Activated CD4-positive, alpha-beta T cell treated with anti-CD3 and anti-CD28 coated beads, Interleukin-2, amount 10 ng/mL, durations not matched to agents 24 days and 14 days (primary cell): Measurements from ENCODE around the gene TPRG1L. TPM values are rescaled to one million over a fixed set of nuclear protein-coding genes. Genes with fewer than 3 reads are reported as not detected.

Experiments used
- DNase-seq: peaks from one replicate; pipeline ENCODE4 v3.0.0; 2022
- H3K27ac Mint-ChIP-seq: one replicate; pipeline ENCODE4 v1.8.0; 2022; ENCODE audit warnings: mild to moderate bottlenecking, mixed read lengths
- H3K27me3 Mint-ChIP-seq: one replicate; pipeline ENCODE4 v1.8.0; 2022; ENCODE audit warnings: mixed read lengths
- H3K36me3 Mint-ChIP-seq: one replicate; pipeline ENCODE4 v1.8.0; 2022; ENCODE audit warnings: low read depth, mild to moderate bottlenecking, mixed read lengths
- H3K4me1 Mint-ChIP-seq: one replicate; pipeline ENCODE4 v1.8.0; 2021; ENCODE audit warnings: mixed read lengths
- H3K4me3 Mint-ChIP-seq: one replicate; pipeline ENCODE4 v1.8.0; 2022; ENCODE audit warnings: mild to moderate bottlenecking, moderate library complexity, mixed read lengths
- H3K9me3 Mint-ChIP-seq: one replicate; pipeline ENCODE4 v1.8.0; 2021; ENCODE audit warnings: mixed read lengths
- intact Hi-C: fragments of 100-400 bp; cut with micrococcal nuclease; formaldehyde crosslinking; loops from one replicate; pipeline ENCODE4 v1.15.1; 2023
- total RNA-seq: library from RNA; stranded (reverse); gene quantifications from 2 replicates; pipeline ENCODE4 v1.2.3, GENCODE V29; 2022

The TPRG1L gene
- total RNA-seq, 1 donor from 2014 or later, result 9.7 TPM

DNA sequence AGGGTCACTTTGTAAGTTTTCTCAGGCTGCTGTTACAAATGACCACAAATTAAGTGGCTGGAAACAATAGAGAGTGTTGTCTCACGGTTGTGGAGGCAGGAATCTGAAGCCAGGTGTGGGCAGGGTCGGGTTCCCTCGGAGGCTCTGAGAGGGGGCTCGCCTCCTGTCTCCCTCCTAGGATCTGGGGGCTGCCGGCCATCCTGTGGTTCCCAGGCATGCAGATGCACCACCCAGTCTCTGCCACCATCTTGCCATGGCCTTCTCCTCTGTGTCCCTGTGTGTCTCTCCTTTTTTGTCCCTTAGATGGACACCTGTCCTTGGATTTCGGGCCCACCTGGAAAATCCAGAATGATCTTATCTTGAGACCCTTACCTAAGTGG lies 32.3 kb downstream of the TPRG1L start:
- intact Hi-C loops, result loop anchor here (10.0 kb wide), 1 partner anchor 68 kb away; no protein-coding TSS in a partner anchor
- Mint-ChIP-seq H3K4me3 (no peak overlapping the region), H3K36me3 (no peaks in the 10 kb centered on the region), H3K27ac (no peak overlapping the region), H3K9me3 (no peaks in the 10 kb centered on the region), H3K4me1 (no peaks in the 10 kb centered on the region), H3K27me3 (peaks cover 41% of the 10 kb centered on the region)
- DNase-seq, result no peak

DNA sequence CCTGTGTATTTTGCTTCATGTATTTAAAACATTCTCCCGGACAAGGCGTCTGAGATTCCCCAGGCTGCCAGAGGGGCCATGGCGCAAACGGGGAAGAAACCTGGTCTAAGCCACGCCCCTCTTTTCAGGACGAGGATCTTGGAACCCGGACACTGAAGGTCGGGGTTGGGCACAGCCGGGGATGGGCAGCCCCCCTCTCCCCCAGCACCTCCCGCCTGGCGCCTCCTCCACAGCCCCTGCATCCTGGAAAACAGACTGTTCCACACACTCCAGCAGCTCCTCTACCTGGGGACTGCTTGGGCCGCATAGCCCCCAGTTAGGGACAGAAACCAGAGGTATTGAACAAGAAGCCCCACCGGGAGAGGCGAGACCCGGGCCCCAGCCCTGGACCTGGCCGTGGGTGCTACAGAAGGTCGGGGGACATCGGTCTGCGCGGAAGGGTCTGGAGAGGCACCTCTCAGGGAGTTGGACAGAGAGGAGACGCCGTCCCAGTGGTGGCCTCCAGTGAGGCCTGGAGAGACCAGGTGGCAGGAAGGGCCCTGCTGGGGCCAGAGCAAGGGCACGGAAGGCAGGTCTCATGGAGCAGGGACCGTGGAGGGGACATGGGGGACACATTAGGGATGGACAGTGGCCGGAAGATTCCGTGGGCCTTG lies 32.9 kb downstream of the TPRG1L start:
- no peak for DNase-seq
- no peaks in the 10 kb centered on the region for H3K36me3 Mint-ChIP-seq
- no peaks in the 10 kb centered on the region for H3K9me3 Mint-ChIP-seq
- no peak overlapping the region for H3K27ac Mint-ChIP-seq
- intact Hi-C loops, result loop anchor here (10.0 kb wide), 1 partner anchor 67 kb away; no protein-coding TSS in a partner anchor
- H3K4me3 Mint-ChIP-seq, result no peak overlapping the region
- no peaks in the 10 kb centered on the region for H3K4me1 Mint-ChIP-seq
- H3K27me3 Mint-ChIP-seq, result peaks cover 41% of the 10 kb centered on the region

DNA sequence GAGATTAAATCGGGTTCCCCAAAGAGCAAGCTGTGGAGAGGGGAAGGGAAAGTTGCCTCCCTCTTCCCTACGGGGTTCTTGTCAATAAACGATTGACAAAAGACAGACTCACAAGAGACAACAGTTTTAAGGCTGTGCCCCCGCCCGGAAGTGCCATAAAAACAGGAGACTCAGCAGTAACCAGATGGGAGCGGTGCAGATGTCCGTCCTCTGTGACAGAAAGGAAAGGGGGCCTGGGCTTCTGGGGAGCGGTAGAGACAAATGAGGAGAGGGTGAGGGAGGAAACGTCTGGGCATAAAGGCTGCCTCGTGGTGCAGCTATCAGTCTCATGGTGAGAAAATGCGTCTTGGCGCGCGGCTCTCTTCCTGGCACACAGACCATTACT lies 33.4 kb downstream of the TPRG1L start:
- no peak overlapping the region for H3K4me3 Mint-ChIP-seq

DNA sequence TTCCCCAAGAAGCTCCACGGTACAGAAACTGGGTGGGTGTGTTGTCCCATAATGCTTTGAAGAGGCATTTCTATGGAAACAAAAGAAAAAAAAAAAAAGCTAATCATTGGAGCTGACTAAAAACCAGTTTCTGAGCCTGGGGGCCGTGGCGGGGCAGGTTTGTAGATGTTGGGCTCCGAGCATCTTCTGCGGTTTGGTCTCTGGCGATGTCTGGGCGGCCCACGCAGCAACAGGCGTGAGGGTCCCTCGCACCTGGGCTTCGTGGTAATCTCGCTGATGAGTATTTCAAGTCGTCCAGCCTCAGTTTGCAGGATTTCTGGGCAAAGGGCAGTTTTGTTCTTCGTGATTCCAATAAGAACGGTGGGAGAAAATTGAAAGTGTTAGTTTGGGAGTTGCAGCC lies 34.3 kb downstream of the TPRG1L start:
- no peak for DNase-seq
- Mint-ChIP-seq H3K4me1 (no peaks in the 10 kb centered on the region), H3K27ac (no peak overlapping the region), H3K9me3 (no peaks in the 10 kb centered on the region), H3K27me3 (peaks cover 30% of the 10 kb centered on the region), H3K36me3 (no peaks in the 10 kb centered on the region), H3K4me3 (no peak overlapping the region)
- intact Hi-C loops, result loop anchor here (10.0 kb wide), 1 partner anchor 66 kb away; no protein-coding TSS in a partner anchor

More for the DNA sequence above, 33.4 kb downstream of the TPRG1L start:
- Mint-ChIP-seq H3K36me3 (no peaks in the 10 kb centered on the region), H3K27ac (no peak overlapping the region), H3K4me1 (no peaks in the 10 kb centered on the region), H3K9me3 (no peaks in the 10 kb centered on the region), H3K27me3 (peaks cover 39% of the 10 kb centered on the region)
- no peak for DNase-seq
- intact Hi-C loops, result loop anchor here (10.0 kb wide), 1 partner anchor 67 kb away; no protein-coding TSS in a partner anchor

DNA sequence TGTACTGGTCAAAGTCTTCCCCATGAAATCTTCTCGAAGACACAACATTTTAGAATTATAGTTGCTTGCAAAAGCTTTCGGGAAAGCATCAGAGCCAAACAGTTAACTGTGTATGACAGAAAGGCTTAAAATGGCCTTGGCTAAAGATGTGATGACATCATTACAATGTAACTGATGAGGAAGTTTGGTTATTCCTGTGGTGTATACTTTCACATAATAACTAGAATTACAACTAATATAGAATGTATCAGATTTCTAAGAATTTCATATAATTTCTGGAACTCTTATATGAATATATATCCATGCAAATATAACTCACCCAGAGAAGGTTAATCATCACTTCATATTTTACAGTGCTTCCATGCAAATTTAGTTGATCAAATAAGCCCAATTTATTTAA lies 35.9 kb downstream of the TPRG1L start:
- DNase-seq, result no peak
- Mint-ChIP-seq H3K27ac (no peak overlapping the region), H3K27me3 (peaks cover 14% of the 10 kb centered on the region), H3K4me3 (no peak overlapping the region), H3K4me1 (no peaks in the 10 kb centered on the region), H3K36me3 (no peaks in the 10 kb centered on the region), H3K9me3 (no peaks in the 10 kb centered on the region)
- intact Hi-C loops, result no loop called here

DNA sequence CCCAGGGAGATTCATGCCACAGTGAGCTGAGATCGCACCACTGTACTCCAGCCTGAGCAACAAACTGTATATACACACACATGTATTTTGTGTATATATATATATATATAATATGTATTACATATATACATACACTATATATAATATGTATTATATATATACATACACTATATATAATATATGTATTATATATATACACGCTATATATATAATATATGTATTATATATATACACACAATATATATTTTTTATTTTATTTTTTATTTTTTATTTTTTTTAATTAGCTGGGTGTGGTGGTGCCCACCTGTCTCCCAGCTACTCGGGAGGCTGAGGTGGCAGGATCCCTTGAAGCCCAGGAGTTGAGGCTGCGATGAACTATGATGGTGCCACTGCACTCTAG lies 36.8 kb downstream of the TPRG1L start:
- Mint-ChIP-seq H3K27me3 (peaks cover 7% of the 10 kb centered on the region), H3K9me3 (no peaks in the 10 kb centered on the region)
- intact Hi-C loops, result no loop called here

DNA sequence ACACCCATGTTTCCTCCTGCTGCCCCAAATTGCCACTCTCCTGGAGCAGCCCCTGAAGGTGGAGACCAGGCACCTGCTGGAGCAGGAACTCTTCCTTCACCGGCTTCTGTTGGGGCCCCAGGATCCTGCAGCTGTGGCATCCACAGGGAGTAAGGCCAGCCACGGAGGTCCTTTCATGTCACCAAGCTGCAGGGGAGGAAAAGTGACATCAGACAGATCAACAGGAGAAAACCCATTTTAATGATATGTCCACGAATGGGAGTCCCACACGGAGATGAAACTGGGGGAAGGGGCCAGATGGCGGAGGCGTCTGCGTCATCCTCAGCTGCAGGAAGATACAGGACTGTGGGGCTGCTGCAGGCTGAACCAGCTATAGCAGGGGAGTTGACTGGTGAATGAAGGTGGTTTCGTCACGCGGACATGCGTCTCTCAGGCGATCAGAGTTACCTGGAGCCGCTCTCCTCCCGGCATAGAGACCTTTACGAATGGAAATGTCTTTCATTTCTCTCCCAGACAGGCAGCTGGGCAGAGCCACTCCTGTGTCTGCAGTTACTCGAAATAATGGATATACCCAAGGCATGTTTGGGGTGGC lies 37.4 kb downstream of the TPRG1L start:
- H3K36me3 Mint-ChIP-seq, result no peaks in the 10 kb centered on the region
- H3K27ac Mint-ChIP-seq, result no peak overlapping the region
- H3K9me3 Mint-ChIP-seq, result no peaks in the 10 kb centered on the region
- no peaks in the 10 kb centered on the region for H3K4me1 Mint-ChIP-seq
- intact Hi-C loops, result no loop called here
- no peak overlapping the region for H3K4me3 Mint-ChIP-seq
- H3K27me3 Mint-ChIP-seq, result peaks cover 7% of the 10 kb centered on the region
- no peak for DNase-seq

More for the DNA sequence above, 36.8 kb downstream of the TPRG1L start:
- no peak overlapping the region for H3K4me3 Mint-ChIP-seq
- H3K4me1 Mint-ChIP-seq, result no peaks in the 10 kb centered on the region
- no peak for DNase-seq
- H3K27ac Mint-ChIP-seq, result no peak overlapping the region
- no peaks in the 10 kb centered on the region for H3K36me3 Mint-ChIP-seq

DNA sequence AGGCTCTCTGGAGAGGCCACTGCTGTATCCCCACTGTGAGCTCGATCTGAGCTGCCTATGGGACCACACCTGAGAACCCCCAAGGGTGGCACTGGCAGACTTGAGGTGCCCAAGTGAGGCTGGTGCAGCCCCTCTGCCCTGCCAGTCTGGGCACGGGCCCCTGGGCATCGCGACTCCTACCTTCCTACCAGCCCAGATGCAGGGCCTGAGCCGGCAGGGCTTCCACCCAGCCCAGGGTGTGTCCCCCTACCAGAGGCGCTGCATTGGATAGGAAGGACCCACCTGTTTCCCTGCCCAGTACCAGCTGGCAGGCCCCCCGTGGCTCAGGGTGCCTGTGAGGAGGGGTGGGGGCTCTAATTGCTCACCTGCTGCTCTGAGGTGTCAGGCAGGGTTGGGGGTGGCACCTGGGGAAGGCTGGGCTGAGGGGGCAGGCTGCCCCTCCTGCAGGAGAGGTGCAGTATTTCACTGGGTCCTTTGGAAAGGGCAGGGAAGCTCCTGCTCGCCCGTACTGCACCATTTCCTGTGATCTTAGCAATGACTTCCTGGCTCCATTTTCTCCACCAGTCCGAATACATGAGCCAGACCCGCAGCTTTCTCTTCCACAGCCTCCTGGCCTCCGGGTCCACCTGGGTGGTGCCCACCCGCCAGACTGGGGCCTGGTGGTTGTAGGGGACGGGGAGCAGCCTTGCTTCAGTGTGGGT lies 39.3 kb downstream of the TPRG1L start:
- intact Hi-C loops, result no loop called here
- Mint-ChIP-seq H3K36me3 (no peaks in the 10 kb centered on the region), H3K9me3 (no peaks in the 10 kb centered on the region), H3K27ac (no peak overlapping the region), H3K4me3 (no peak overlapping the region), H3K27me3 (peaks cover 7% of the 10 kb centered on the region), H3K4me1 (no peaks in the 10 kb centered on the region)
- no peak for DNase-seq

DNA sequence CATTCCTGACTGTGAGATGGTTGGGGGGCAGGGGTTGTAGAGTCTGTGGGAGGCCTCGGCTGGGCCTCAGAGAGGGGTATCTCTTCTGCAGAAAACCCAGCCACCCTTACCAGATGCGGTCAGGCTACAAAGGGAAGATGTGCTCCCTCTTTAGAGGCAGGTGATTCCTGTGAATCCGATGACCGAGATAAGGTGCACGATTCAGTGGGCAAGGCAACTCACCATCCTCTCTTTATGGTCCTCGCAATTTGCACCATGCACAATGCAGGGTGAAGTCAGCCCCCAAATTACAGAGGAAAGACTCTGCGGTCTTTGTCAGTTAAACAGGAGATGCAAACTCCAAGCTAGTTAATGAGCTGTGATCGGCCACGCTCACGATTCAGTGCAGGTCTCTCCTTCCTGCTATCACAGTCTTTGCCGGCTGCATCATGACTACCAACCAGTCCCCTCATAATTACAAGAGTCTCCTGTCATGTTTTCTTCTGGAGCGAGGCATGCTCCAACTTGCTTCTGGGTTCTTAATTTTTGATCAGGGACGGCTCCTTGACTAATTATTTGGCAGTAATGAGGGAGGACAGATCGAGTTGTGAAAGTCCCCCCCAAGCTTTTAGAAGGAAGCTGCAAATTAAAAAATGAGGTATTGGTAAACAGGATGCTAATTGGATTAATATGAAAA lies 40.0 kb downstream of the TPRG1L start:
- no peak overlapping the region for H3K27ac Mint-ChIP-seq
- no peaks in the 10 kb centered on the region for H3K36me3 Mint-ChIP-seq
- H3K27me3 Mint-ChIP-seq, result peaks cover 5% of the 10 kb centered on the region
- DNase-seq, result no peak
- H3K4me1 Mint-ChIP-seq, result no peaks in the 10 kb centered on the region
- no peaks in the 10 kb centered on the region for H3K9me3 Mint-ChIP-seq
- intact Hi-C loops, result no loop called here
- no peak overlapping the region for H3K4me3 Mint-ChIP-seq

DNA sequence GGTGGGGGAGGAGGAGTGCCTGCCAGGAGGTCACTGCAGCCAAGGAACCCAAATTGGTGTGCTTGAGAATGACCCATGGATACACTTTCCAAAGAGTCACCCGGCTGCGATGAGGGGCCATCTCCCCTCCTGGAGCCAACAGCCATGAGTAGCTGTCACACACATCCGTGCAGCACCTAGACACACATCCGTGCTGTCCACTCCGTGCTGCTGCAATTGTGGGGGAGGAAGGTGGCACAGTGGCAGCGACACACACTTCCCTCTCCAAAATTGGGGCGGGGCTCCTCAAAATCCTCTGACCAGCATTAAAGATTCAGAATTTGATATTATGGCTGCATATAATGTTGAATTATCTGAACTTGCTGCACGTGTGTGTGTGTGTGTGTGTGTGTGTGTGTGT lies 43.3 kb downstream of the TPRG1L start:
- intact Hi-C loops, result no loop called here
- Mint-ChIP-seq H3K36me3 (no peaks in the 10 kb centered on the region), H3K4me1 (no peaks in the 10 kb centered on the region), H3K9me3 (no peaks in the 10 kb centered on the region), H3K27ac (no peak overlapping the region), H3K4me3 (no peak overlapping the region), H3K27me3 (no peaks in the 10 kb centered on the region)
- DNase-seq, result no peak

DNA sequence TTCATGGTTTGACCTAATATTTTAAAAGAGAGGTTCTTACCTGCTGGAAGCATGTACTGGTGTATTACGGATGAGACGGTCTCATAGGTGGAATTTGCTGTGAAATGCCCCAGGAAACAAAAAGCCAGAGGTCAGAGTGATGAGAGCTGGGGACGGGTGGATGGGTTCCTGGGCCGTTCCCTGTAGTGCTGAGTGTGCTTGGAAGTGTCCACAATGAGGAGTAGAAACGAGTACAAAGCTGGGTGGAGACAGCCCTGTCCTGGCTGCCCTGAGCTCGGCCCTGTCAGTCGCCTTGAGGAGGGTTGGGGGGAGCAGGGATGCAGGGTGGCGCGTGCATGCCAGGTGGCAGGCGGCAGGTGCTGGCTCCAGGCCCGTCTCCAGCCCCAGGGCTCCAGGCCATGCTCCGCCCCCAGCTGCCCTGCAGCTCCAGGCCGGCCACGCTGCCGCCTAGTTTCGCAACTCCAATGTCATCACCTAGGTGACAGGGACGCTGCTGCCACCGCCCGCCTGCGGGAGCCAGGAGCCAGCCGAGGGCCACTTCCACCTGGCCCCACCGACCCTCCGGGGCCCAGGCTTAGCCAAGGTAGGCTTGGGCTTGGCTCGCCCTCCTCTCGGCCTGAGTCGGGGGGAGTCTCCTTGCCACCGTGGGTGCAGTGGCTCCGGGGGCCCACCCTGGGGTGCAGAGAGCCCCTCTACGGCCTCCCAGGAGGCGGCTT lies 43.9 kb downstream of the TPRG1L start:
- H3K36me3 Mint-ChIP-seq, result no peaks in the 10 kb centered on the region
- H3K27me3 Mint-ChIP-seq, result no peaks in the 10 kb centered on the region
- no peaks in the 10 kb centered on the region for H3K9me3 Mint-ChIP-seq
- H3K27ac Mint-ChIP-seq, result no peak overlapping the region
- no peaks in the 10 kb centered on the region for H3K4me1 Mint-ChIP-seq
- intact Hi-C loops, result no loop called here
- DNase-seq, result no peak
- no peak overlapping the region for H3K4me3 Mint-ChIP-seq

DNA sequence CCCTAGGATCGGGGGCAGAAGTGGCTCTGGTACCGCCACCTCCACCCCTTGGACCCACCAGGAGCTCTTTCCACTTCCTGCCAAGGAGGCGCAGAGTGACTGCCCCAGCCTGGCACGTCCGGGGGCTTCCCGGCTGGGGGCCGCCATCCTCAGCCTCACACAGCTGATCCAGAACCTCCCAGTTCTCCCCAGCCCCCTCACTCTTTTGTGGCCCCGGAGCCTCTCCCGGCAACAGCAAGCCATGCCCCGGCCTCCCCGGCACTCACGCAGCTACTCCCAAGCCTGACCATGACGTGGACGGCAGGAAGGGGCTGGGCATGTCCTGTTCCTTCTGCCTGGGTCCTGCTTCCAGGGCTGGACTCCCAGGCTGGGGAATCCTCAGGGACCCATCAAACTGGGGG lies 44.6 kb downstream of the TPRG1L start:
- no peak overlapping the region for H3K4me3 Mint-ChIP-seq
- no peaks in the 10 kb centered on the region for H3K36me3 Mint-ChIP-seq
- H3K4me1 Mint-ChIP-seq, result no peaks in the 10 kb centered on the region
- intact Hi-C loops, result no loop called here
- no peak overlapping the region for H3K27ac Mint-ChIP-seq
- no peak for DNase-seq
- H3K27me3 Mint-ChIP-seq, result no peaks in the 10 kb centered on the region
- H3K9me3 Mint-ChIP-seq, result no peaks in the 10 kb centered on the region

DNA sequence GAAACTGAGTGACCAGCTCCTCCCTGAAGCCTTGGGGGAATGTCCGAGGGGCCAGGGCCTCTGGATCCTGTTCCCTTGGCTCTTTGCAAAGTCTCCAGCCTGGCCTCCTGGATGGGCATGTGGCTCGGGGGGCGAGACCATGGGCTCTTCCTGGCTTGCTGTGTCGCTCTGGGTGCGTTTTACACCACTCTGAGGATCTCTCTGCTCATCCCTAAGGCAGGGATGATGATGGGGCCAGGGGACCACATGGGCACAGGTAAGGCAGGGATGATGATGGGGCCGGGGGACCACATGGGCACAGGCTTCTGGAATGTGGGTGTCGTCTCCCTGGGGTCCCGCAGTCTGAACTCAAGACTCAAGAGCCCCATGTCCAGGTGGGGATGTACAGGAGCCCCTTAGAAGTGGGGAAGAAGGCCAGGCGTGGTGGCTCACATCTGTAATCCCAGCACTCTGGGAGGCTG lies 45.2 kb downstream of the TPRG1L start:
- Mint-ChIP-seq H3K27ac (no peak overlapping the region), H3K27me3 (no peaks in the 10 kb centered on the region), H3K9me3 (no peaks in the 10 kb centered on the region), H3K36me3 (no peaks in the 10 kb centered on the region), H3K4me1 (no peaks in the 10 kb centered on the region), H3K4me3 (no peak overlapping the region)
- no peak for DNase-seq
- intact Hi-C loops, result no loop called here
